Fibroblast of mammary gland (primary cell): ENCODE measurements around the gene RABGEF1.
A peak's percentile ranks its signal among the peaks of the same experiment; 100 is the strongest.
"Not testable (repeated sequence)": the region's sequence is repeated elsewhere in the genome, so short reads cannot be mapped to it uniquely, and the experiment has no call there.

Experiments
- DNase-seq: peaks from one replicate; pipeline ENCODE4 v3.0.0-alpha.2; 2010; ENCODE audit warnings: low read depth
- H3K4me3 ChIP-seq: 2 replicates; pipeline ENCODE4 v1.5.1; 2011; ENCODE audit warnings: low read depth, mild to moderate bottlenecking, low read length, moderate library complexity; ENCODE audit not compliant: control insufficient read depth
- TF ChIP-seq, protein P1 (sequence below): conservative IDR thresholded peaks from 2 replicates; pipeline ENCODE4 v1.5.1; 2011; ENCODE audit warnings: low read depth, low read length, inconsistent platforms; ENCODE audit not compliant: control insufficient read depth, insufficient read depth

Gene RABGEF1

DNA sequence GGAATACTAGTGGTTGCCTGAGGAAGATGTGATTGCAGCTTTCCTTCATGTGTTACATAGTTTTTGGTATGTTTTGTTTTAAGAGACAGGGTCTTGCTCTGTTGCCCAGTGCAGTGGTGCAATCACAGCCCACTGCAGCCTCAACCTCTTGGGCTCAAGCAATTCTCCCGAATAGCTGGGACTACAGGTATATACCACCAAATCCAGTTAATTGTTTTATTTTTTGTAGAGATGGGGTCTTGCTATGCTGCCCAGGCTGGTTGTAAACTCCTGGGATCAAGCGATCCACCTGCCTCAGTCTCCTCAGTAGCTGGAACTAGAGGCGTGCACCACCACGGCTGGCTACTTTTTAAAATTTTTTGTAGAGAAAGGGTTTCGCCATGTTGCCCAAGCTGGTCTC lies 101.4 kb downstream of the RABGEF1 start:
- TF ChIP-seq, protein P1, sequence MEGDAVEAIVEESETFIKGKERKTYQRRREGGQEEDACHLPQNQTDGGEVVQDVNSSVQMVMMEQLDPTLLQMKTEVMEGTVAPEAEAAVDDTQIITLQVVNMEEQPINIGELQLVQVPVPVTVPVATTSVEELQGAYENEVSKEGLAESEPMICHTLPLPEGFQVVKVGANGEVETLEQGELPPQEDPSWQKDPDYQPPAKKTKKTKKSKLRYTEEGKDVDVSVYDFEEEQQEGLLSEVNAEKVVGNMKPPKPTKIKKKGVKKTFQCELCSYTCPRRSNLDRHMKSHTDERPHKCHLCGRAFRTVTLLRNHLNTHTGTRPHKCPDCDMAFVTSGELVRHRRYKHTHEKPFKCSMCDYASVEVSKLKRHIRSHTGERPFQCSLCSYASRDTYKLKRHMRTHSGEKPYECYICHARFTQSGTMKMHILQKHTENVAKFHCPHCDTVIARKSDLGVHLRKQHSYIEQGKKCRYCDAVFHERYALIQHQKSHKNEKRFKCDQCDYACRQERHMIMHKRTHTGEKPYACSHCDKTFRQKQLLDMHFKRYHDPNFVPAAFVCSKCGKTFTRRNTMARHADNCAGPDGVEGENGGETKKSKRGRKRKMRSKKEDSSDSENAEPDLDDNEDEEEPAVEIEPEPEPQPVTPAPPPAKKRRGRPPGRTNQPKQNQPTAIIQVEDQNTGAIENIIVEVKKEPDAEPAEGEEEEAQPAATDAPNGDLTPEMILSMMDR = no peak
- no peak overlapping the region for H3K4me3 ChIP-seq
- DNase-seq = no peak

DNA sequence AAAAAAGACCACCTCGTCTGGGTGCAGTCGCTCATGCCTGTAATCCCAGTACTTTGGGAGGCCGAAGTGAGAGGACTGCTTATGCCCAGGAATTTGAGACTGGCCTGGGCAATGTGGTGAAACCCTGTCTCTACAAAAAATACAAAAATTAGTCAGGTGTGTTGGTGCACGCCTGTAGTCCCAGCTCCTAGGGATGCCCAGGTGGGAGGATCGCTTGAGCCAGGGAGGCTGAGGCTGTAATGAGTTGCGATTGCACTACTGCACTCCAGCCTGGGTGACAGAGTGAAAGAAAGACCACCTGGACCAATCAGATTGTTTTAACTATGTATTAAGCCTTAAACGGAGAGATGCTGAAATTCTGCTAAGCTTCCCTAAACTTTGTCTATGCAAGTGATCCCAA lies 103.0 kb downstream of the RABGEF1 start:
- DNase-seq = not testable (repeated sequence)
- H3K4me3 ChIP-seq = peak overlapping the region; percentile 83

DNA sequence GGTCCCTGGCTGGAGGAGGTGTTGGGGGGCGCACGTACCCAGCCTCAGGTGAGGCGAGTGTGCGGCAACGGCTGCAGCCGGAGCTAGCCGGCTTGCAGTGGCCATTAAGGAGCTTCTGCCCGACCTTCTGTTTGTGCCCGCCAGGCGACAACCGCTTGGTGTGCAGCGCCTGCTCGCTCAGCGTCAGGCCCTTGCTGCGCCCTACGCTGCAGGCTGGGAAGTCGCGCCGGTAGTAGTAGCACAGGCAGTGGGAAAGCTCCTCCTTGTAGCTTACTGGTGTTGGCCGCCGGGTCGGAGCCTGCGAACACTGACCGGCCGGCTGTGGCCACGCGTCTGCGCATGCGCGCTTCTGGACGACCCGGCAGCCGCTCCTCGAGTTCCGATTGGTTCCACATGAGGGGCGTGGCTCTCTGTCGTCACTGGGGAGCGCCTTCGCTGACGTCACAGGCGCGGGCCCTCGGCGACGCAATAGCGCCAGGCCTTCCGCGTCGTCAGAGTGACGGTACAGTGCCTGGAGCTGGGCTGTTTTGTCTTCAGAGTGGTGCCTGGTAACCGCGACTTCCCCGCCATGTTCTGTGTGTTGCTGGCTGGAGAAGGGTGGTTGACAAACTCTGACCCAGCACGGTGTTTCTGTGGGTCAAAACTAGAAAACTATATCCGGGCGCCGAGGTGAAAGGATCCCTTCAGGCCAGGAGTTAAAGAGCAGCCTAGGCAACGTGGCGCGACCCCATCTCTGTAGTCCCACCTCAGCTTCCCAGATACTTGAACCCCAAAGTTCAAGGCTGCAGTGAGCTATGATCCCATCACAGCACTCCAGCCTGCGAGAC lies 104.2 kb downstream of the RABGEF1 start:
- peak; percentile 98 for DNase-seq
- H3K4me3 ChIP-seq = peak overlapping the region; percentile 83
- TF ChIP-seq, protein P1 = no peak

- no peak for DNase-seq
- TF ChIP-seq, protein P1 = no peak
- H3K4me3 ChIP-seq = peak overlapping the region; percentile 83
These were observed 105.0 kb downstream of the RABGEF1 start for GRCh38 chr7:66845379-66846095.

- not testable (repeated sequence) for DNase-seq, H3K4me3 ChIP-seq
These were observed 105.5 kb downstream of the RABGEF1 start for GRCh38 chr7:66846096-66846445.

DNA sequence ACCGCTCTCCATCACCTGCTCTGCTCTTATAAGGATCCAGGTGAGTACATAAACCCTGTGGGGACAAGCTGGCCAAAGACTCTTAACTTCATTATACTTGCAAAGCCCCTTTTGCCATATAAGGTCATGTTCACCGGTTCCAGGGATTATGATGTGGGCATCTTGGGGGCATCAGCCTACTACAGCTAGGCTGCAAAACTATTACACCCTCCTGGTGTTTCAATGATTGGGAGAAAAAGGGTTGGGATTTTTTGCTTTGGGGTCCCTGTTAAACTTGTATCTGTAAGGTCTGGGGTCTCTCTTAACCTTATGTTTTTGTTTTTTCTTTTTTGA lies 107.0 kb downstream of the RABGEF1 start:
- not testable (repeated sequence) for DNase-seq, H3K4me3 ChIP-seq

DNA sequence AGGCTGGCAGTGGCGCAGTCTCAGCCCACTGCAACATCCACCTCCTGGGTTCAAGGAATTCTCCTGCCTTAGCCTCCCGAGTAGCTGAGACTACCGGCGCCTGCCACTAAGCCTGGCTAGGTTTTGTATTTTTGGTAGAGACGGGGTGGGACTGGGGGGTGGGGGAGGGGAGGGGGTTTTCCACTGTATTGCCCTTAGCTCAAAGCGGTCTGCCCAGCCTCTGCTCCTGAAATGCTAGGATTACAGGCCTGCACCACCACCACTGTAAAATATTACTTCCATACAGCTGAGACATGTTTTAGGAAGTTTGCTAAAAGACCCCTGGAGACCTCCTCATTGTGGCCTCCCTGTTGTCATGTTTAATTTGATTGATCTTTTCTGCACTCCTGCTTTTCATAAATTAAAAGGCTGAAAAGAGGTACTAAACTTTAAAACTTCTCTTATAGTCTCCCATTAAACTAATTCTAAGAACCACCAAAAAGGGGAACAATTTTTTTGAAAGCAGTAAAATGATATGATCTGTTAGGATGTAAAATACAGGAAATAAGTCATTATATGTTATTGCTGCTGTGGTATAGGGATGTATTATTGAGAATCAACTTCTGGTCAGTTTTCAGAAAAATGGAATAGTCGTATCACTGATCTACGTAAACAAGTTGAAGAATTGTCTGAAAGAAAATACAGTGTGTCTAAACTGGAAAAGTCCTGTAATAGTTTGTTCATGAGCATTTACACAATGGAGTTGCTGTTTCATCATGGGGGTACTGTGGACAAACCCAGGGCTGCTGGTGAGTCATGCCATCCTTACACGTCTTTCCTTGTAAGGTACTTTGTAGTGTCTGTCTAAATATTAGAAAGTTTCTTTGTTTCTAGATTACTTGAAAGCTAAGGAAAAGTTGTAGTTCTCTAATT lies 107.6 kb downstream of the RABGEF1 start:
- TF ChIP-seq, protein P1 = no peak
- H3K4me3 ChIP-seq = no peak overlapping the region
- peak; percentile 74 for DNase-seq

DNA sequence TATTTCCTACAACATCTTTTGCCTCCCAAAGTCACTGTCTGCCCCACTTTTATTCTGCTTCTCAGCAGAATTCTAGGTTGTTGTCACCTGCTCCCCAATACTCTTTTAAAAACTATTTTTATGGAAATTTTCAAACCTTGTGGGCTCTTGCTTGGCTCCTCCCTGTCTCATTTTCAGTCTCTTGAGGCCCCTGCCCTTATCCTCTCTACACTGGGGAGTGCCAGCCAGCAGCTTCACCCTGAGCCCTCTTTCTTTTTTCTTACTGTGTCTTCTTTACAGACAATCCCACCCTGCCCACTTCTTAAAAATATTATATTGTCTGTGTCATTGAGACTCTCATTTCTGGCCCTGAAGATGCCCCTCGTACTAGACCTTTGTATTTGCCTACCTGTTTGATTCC lies 118.8 kb downstream of the RABGEF1 start:
- TF ChIP-seq, protein P1 = no peak
- no peak overlapping the region for H3K4me3 ChIP-seq
- no peak for DNase-seq
